NB4 (cell line): ENCODE measurements around the gene C8B.

Experiments
- MAX ChIP-seq: IDR thresholded peaks from 2 replicates; pipeline ENCODE4 v1.6.1; 2011; ENCODE audit warnings: low read depth, low read length
- POLR2A ChIP-seq: IDR thresholded peaks from 2 replicates; pipeline ENCODE4 v1.6.1; 2011; ENCODE audit warnings: mild to moderate bottlenecking; ENCODE audit not compliant: insufficient read length; ENCODE audit errors: extremely low read depth
- TF ChIP-seq, protein P1 (sequence below): IDR thresholded peaks from one replicate; pipeline ENCODE4 v1.5.1; 2012; ENCODE audit warnings: low read depth, low read length

DNA sequence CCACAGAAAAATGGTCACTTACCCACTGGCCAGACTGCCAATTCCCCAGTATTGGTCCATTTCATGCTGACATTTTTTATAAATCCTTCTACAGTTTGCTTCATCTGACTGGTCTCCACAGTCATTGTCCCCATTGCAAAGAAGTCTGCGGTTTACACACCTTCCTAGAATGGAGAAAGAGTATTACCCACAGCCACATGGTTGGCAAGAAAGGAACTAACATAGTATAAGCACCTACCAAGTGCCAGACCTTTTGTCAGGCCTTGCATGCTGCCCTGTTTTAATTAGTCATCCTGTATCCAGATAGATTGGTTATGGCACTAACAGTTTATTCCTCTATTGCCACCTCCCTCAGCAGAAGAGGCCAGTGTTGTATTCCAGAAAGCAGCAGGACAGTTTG is 11.2 kb downstream of the C8B start:
- TF ChIP-seq, protein P1, sequence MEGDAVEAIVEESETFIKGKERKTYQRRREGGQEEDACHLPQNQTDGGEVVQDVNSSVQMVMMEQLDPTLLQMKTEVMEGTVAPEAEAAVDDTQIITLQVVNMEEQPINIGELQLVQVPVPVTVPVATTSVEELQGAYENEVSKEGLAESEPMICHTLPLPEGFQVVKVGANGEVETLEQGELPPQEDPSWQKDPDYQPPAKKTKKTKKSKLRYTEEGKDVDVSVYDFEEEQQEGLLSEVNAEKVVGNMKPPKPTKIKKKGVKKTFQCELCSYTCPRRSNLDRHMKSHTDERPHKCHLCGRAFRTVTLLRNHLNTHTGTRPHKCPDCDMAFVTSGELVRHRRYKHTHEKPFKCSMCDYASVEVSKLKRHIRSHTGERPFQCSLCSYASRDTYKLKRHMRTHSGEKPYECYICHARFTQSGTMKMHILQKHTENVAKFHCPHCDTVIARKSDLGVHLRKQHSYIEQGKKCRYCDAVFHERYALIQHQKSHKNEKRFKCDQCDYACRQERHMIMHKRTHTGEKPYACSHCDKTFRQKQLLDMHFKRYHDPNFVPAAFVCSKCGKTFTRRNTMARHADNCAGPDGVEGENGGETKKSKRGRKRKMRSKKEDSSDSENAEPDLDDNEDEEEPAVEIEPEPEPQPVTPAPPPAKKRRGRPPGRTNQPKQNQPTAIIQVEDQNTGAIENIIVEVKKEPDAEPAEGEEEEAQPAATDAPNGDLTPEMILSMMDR: no peak
- TF ChIP-seq POLR2A (no peak), MAX (no peak)
